ENCODE measurements around the gene SELENOT. TPM values are rescaled to one million over a fixed set of nuclear protein-coding genes. Genes with fewer than 3 reads are reported as not detected.
A peak's percentile ranks its signal among the peaks of the same experiment; 100 is the strongest.

SELENOT gene
- total and polyA plus RNA-seq, 4 experiments from 2014 or later = 71.8 to 408 (median 191) TPM

GRCh38 chr3:150656316-150656715 is 53.2 kb downstream of the SELENOT start:
- Mint-ChIP-seq H3K4me1 (peaks cover 0 to 7% (median 0%) of the 10 kb centered on the region in 4 donors), H3K9me3 (no peaks in the 10 kb centered on the region), H3K27me3 (peaks cover 1 to 2% of the 10 kb centered on the region in 2 donors), H3K36me3 (no peaks in the 10 kb centered on the region), H3K27ac (no peak overlapping the region), H3K4me3 (no peak overlapping the region)
- CTCF ChIA-PET (ENCODE audit: partially characterized antibody) = no interaction called here
- no peak for DNase-seq
- intact Hi-C loops (cut with micrococcal nuclease) = no loop called here
- Histone ChIP-seq H3K4me1 (ENCODE audit: insufficient read depth, low read length) (no peaks in the 10 kb centered on the region), H3K4me3 (ENCODE audit: low read length in 2 of 2) (no peak overlapping the region), H3K36me3 (ENCODE audit: insufficient read depth, low read length) (no peaks in the 10 kb centered on the region), H3K27me3 (ENCODE audit: insufficient read depth, low read length) (no peaks in the 10 kb centered on the region), H3K27ac (ENCODE audit: low read depth, low read length) (no peak overlapping the region), H3K9me3 (ENCODE audit: control insufficient read depth in 1 of 2, low read length in 2 of 2) (no peaks in the 10 kb centered on the region)
- POLR2A ChIA-PET (ENCODE audit: partially characterized antibody) = no interaction called here

- H3K27ac ChIP-seq (ENCODE audit: low read depth, low read length) = no peak overlapping the region
- H3K27me3 ChIP-seq (ENCODE audit: insufficient read depth, low read length) = no peaks in the 10 kb centered on the region
- H3K4me3 ChIP-seq (ENCODE audit: low read length in 2 of 2) = no peak overlapping the region
- Mint-ChIP-seq H3K4me1 (peaks cover 10 to 19% (median 12%) of the 10 kb centered on the region in 4 donors), H3K27ac (no peak overlapping the region), H3K27me3 (peaks cover 5 to 8% of the 10 kb centered on the region in 2 donors), H3K4me3 (no peak overlapping the region), H3K9me3 (no peaks in the 10 kb centered on the region), H3K36me3 (no peaks in the 10 kb centered on the region)
- no peak for DNase-seq
- H3K36me3 ChIP-seq (ENCODE audit: insufficient read depth, low read length) = no peaks in the 10 kb centered on the region
- H3K9me3 ChIP-seq (ENCODE audit: control insufficient read depth in 1 of 2, low read length in 2 of 2) = no peaks in the 10 kb centered on the region
- intact Hi-C loops (cut with micrococcal nuclease) = no loop called here
- ChIA-PET POLR2A (ENCODE audit: partially characterized antibody) (no interaction called here), CTCF (ENCODE audit: partially characterized antibody) (no interaction called here)
- H3K4me1 ChIP-seq (ENCODE audit: insufficient read depth, low read length) = peaks cover 11% of the 10 kb centered on the region
These were observed 59.5 kb downstream of the SELENOT start for GRCh38 chr3:150662410-150663200.

GRCh38 chr3:150663461-150663860 is 60.3 kb downstream of the SELENOT start:
- no peak overlapping the region for H3K27ac Mint-ChIP-seq
- no peaks in the 10 kb centered on the region for H3K9me3 Mint-ChIP-seq
- intact Hi-C loops (cut with micrococcal nuclease) = no loop called here
- no peaks in the 10 kb centered on the region for H3K27me3 ChIP-seq (ENCODE audit: insufficient read depth, low read length)
- ChIA-PET POLR2A (ENCODE audit: partially characterized antibody) (no interaction called here), CTCF (ENCODE audit: partially characterized antibody) (no interaction called here)
- peaks cover 5 to 10% of the 10 kb centered on the region in 2 donors for H3K27me3 Mint-ChIP-seq
- H3K4me3 Mint-ChIP-seq = no peak overlapping the region
- DNase-seq = no peak
- H3K36me3 Mint-ChIP-seq = no peaks in the 10 kb centered on the region
- H3K4me3 ChIP-seq (ENCODE audit: low read length in 2 of 2) = no peak overlapping the region
- H3K4me1 Mint-ChIP-seq = peaks cover 10 to 19% (median 12%) of the 10 kb centered on the region in 4 donors
- H3K9me3 ChIP-seq (ENCODE audit: control insufficient read depth in 1 of 2, low read length in 2 of 2) = no peaks in the 10 kb centered on the region
- no peaks in the 10 kb centered on the region for H3K36me3 ChIP-seq (ENCODE audit: insufficient read depth, low read length)
- no peak overlapping the region for H3K27ac ChIP-seq (ENCODE audit: low read depth, low read length)
- H3K4me1 ChIP-seq (ENCODE audit: insufficient read depth, low read length) = peaks cover 11% of the 10 kb centered on the region

- ChIA-PET CTCF (ENCODE audit: partially characterized antibody) (no interaction called here), POLR2A (ENCODE audit: partially characterized antibody) (interaction anchor here (1.2 kb wide), 1 partner anchor 14 kb away, joined by 5 read pairs; no protein-coding TSS in a partner anchor)
- peaks cover 11% of the 10 kb centered on the region for H3K4me1 ChIP-seq (ENCODE audit: insufficient read depth, low read length)
- H3K27ac ChIP-seq (ENCODE audit: low read depth, low read length) = no peak overlapping the region
- Mint-ChIP-seq H3K27me3 (peaks cover 5 to 11% of the 10 kb centered on the region in 2 donors), H3K36me3 (no peaks in the 10 kb centered on the region), H3K27ac (peak overlapping the region in 1 of 7 donors; percentile 48), H3K4me1 (peaks cover 8 to 19% (median 10%) of the 10 kb centered on the region in 4 donors), H3K4me3 (peak overlapping the region in 6 of 8 donors; percentile 4 to 44 (median 24)), H3K9me3 (no peaks in the 10 kb centered on the region)
- H3K36me3 ChIP-seq (ENCODE audit: insufficient read depth, low read length) = no peaks in the 10 kb centered on the region
- H3K9me3 ChIP-seq (ENCODE audit: control insufficient read depth in 1 of 2, low read length in 2 of 2) = no peaks in the 10 kb centered on the region
- H3K27me3 ChIP-seq (ENCODE audit: insufficient read depth, low read length) = no peaks in the 10 kb centered on the region
- DNase-seq = peak in 2 of 5 donors; percentile 4 to 6
- intact Hi-C loops (cut with micrococcal nuclease) = no loop called here
- H3K4me3 ChIP-seq (ENCODE audit: low read length in 2 of 2) = no peak overlapping the region
These were observed 63.0 kb downstream of the SELENOT start for GRCh38 chr3:150666167-150666566.

GRCh38 chr3:150673966-150674365 is 70.8 kb downstream of the SELENOT start:
- H3K4me1 ChIP-seq (ENCODE audit: insufficient read depth, low read length) = no peaks in the 10 kb centered on the region
- no peaks in the 10 kb centered on the region for H3K36me3 ChIP-seq (ENCODE audit: insufficient read depth, low read length)
- H3K9me3 ChIP-seq (ENCODE audit: control insufficient read depth in 1 of 2, low read length in 2 of 2) = no peaks in the 10 kb centered on the region
- CTCF ChIA-PET (ENCODE audit: partially characterized antibody) = no interaction called here
- Mint-ChIP-seq H3K27ac (no peak overlapping the region), H3K36me3 (peaks cover 0 to 7% of the 10 kb centered on the region in 2 donors), H3K4me1 (peaks cover 0 to 2% (median 0%) of the 10 kb centered on the region in 4 donors), H3K9me3 (peaks cover 0 to 22% (median 17%) of the 10 kb centered on the region in 8 donors), H3K27me3 (peaks cover 3 to 6% of the 10 kb centered on the region in 2 donors), H3K4me3 (no peak overlapping the region)
- intact Hi-C loops (cut with micrococcal nuclease) = no loop called here
- H3K27ac ChIP-seq (ENCODE audit: low read depth, low read length) = no peak overlapping the region
- no peaks in the 10 kb centered on the region for H3K27me3 ChIP-seq (ENCODE audit: insufficient read depth, low read length)
- H3K4me3 ChIP-seq (ENCODE audit: low read length in 2 of 2) = no peak overlapping the region
- POLR2A ChIA-PET (ENCODE audit: partially characterized antibody) = no interaction called here
- no peak for DNase-seq

GRCh38 chr3:150675587-150675986 is 72.5 kb downstream of the SELENOT start:
- Mint-ChIP-seq H3K27me3 (peaks cover 2 to 4% of the 10 kb centered on the region in 2 donors), H3K4me1 (peaks cover 3 to 4% (median 3%) of the 10 kb centered on the region in 4 donors), H3K36me3 (peaks cover 0 to 7% of the 10 kb centered on the region in 2 donors), H3K4me3 (peak overlapping the region in 1 of 8 donors; percentile 38), H3K9me3 (peaks cover 0 to 22% (median 17%) of the 10 kb centered on the region in 8 donors), H3K27ac (no peak overlapping the region)
- intact Hi-C loops (cut with micrococcal nuclease) = no loop called here
- H3K4me3 ChIP-seq (ENCODE audit: low read length in 2 of 2) = no peak overlapping the region
- peaks cover 4% of the 10 kb centered on the region for H3K4me1 ChIP-seq (ENCODE audit: insufficient read depth, low read length)
- H3K27ac ChIP-seq (ENCODE audit: low read depth, low read length) = no peak overlapping the region
- no peaks in the 10 kb centered on the region for H3K9me3 ChIP-seq (ENCODE audit: control insufficient read depth in 1 of 2, low read length in 2 of 2)
- DNase-seq = no peak
- POLR2A ChIA-PET (ENCODE audit: partially characterized antibody) = no interaction called here
- CTCF ChIA-PET (ENCODE audit: partially characterized antibody) = no interaction called here
- H3K36me3 ChIP-seq (ENCODE audit: insufficient read depth, low read length) = no peaks in the 10 kb centered on the region
- no peaks in the 10 kb centered on the region for H3K27me3 ChIP-seq (ENCODE audit: insufficient read depth, low read length)

All from CD4-positive, alpha-beta memory T cell (primary cell).